ENCODE results near the gene TM4SF5.
"Not testable (repeated sequence)": the region's sequence is repeated elsewhere in the genome, so short reads cannot be mapped to it uniquely, and the experiment has no call there.

TM4SF5 gene

DNA sequence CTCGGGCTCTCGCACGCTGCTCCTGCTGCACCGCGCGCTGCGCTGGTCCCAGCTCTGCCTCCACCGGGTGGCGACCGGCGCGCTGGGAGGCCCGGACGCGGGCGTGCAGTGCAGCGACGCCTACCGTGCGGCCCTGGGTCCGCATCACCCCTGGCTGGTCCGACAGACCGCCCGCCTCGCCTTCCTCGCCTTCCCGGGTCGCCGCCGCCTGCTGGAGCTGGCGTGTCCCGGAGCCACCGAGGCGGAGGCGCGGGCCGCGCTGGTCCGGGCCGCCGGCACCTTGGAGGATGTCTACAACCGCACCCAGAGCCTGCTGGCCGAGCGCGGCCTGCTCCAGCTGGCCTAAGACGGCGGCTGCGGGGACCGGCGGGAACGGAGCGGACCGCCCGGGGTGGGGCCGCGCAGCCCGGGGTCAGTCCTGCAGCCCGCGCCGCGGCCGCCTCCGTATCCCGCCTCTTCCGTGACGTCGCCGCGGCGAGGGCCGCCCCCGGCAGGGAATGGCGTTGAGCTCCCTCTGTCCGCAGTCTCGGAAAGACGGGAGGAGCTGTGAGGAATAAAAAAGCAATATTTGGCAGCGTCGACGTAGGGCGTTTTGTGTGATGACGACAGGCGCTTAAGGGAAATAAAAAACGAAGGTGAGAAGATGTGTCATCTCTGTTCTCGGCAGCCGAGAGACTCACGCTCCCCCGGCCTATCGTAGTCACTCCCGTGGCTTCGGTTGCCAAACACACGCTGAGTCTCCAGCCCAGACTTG is 18.4 kb downstream of the TM4SF5 start:
- DNase-seq (ENCODE audit: low read depth) = peak; percentile 69

DNA sequence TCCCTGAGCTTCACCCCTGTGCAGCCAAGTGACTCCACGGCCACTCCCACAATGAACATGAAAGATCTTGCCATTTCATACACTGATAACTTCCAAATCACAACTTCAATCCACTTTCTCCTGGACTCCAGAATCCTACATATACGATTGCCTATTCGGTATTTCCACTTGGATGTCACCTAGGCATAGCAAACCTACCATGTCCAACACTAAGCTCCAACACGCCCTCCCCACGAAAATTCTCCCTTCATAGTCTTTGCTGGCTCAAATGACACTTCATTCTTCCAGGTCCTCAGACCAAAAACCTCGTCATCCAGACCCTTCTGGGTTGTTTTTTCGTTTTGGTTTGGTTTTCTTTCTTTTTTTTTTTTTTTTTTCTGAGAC is 19.0 kb downstream of the TM4SF5 start:
- DNase-seq (ENCODE audit: low read depth) = no peak

DNA sequence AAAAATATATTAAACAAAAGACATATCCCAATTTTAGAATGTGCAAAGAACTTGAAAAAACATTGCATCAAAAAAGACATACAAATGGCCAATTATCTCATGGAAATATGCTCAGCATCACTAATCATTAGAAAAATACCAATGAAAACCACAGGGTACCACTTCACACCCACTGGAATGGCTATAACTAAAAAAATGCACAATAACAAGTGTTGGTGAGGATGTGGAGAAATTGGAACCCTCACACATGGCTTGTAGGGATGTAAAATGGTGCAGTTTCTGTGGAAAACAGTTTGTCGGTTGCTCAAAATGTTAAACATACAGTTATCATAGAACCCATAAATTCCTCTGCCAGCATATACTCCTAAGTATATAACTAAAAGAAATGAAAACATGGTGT is 23.5 kb downstream of the TM4SF5 start:
- DNase-seq (ENCODE audit: low read depth) = no peak

DNA sequence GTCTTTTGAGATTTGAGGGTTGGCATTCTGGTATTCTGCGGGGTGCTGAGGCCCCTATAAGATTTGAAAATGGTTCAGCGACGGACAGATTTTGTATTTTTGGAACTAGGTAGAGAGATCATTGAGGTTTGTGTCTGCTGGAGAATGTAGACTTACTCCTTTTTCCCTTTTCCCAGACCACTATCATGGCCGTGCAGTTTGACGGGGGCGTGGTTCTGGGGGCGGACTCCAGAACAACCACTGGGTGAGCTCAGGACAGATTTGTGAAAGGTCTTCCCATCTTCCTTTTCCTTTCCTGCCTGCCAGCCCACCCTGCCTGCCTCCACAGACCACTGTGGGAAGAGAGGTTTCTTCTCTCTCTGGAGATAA is 24.9 kb downstream of the TM4SF5 start:
- DNase-seq (ENCODE audit: low read depth) = no peak

DNA sequence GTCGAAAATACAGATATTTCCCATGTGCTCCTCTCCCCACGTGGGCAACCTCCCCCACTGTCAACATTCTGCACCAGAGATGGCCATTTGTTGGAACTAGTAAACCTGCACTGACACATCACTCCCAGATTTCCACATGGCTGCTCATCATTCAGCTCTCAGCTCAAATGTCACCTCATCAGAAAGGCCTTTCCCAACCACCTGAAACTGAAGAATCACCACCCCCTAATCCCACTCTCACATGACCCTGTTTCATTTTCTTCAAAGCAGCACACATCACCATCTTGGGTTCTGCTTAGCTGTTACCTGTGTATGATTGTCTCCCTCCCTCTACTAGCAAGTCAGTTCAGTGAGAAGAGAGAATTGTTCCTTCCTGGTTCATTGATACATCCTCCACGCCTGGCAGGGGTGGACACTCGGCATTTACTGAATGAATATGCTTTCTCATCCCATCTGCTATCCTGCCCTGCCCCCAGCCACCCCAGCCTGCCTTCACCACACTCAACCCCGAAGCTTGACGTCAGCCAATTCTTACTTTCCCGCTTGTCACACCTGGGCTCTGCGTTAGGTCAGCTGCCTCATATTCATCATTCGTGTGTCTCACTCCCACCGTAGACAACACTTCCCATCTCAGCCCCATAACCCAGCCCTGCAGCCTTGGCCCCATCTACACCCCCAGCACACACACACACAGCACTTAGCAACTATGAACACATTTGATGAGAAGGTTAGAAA is 28.9 kb downstream of the TM4SF5 start:
- DNase-seq (ENCODE audit: low read depth) = no peak

DNA sequence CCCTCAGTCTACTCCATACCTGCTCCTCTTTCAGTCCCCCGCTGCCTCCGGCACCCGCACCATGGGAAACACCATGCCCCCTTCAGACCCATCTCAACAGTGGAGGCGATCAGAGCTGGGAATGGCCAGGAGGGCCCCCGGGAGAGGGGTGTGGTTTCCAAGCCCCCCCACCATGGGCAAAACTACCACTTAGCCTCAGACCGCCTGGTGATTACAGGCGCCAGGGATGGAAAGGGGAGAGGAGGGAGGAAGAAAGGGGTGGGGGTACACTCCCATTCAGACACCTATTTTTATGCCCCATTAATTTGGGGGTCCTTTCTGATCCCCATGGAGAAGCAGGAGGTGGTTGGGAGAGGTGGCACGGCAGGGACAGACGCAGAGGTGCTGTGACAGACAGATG is 30.5 kb downstream of the TM4SF5 start, which contains the start of gene C17orf114:
Gene C17orf114 (minus strand): TSS at position 101 of the 400 bp plus-strand sequence.
- no peak for DNase-seq (ENCODE audit: low read depth)

DNA sequence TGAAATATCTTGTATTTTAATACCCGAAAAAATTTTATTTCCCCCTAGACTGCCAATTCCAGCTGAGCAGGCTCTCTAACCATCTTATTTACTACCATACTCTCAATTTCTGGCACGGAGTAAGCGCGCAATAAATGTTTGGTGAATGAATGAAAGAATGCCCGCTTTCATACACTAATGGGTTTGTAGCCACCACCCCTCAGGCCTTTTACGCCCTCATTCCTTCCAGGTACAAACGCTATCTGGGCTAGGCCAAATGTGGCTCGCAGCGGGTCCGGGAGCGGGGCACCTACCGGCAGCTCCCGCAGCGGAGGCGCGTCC is 34.7 kb downstream of the TM4SF5 start:
- DNase-seq (ENCODE audit: low read depth) = no peak

DNA sequence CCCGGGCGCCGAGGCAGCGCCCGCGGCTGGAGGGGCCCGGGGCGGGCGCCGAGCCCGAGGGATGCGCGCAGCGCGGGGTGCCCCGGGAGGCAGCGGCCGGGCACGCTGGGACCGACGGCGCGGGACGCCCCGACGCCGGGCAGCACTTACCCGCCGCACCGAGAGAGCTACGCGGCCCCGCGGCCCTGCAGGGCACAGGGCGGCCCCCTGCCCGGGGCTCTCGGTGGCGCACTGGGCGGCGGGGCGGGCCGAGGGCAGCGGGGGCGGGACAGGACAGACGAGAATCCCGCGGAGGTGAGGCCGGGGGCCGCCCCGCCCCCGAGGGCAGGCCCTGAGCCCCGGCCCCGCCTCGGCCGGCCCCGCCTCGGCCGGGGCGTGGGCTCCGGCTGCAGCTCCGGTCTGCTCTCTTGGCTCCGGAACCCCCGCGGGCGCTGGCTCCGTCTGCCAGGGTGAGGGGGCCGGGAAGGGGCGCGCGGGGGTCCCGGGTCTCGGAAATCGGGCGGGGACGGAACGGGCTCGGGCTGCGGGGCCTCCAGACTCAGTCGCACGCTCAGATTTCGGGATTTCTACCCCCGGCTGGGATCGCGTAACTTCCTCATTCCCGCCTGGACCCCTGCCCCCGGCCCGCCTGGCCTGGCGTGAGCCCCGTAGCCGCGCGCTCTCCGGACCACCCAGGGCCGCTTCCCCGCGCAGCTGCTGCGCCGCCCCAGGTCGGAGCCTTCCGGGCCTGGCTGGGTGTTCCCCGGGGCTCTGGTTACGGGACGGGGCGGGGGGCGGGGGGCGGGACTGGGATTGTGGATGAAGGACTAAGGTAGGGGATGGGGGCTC is 35.3 kb downstream of the TM4SF5 start, which contains the start of gene PLD2:
Gene PLD2 (plus strand): TSS at position 376 of the 828 bp plus-strand sequence. CDS start 621 bp downstream, outside the sequence.
- DNase-seq (ENCODE audit: low read depth) = peak; percentile 62

DNA sequence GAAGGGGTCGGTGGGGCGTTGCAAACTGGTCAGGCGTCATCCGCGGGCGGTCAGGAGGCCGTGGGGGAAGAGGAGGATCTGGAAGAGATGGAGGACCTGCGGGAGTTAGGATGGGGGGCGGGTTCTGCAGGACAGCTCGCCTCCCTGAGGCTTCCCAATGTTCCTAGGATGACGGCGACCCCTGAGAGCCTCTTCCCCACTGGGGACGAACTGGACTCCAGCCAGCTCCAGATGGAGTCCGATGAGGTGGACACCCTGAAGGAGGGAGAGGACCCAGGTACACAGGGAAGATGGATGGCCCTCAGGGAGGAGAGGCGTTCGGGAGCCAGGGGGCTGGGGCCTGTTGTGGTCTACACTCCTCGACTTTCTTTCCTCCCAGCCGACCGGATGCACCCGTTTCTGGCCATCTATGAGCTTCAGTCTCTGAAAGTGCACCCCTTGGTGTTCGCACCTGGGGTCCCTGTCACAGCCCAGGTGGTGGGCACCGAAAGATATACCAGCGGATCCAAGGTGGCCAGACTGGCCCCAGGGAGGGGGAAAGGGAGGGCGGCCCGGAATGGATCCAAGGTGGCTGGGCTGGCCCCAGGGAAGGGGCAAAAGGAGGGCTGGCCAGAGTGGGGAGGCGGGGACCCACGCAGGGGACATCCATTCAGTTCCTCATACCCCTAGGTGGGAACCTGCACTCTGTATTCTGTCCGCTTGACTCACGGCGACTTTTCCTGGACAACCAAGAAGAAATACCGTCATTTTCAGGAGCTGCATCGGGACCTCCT is 36.1 kb downstream of the TM4SF5 start:
- no peak for DNase-seq (ENCODE audit: low read depth)

DNA sequence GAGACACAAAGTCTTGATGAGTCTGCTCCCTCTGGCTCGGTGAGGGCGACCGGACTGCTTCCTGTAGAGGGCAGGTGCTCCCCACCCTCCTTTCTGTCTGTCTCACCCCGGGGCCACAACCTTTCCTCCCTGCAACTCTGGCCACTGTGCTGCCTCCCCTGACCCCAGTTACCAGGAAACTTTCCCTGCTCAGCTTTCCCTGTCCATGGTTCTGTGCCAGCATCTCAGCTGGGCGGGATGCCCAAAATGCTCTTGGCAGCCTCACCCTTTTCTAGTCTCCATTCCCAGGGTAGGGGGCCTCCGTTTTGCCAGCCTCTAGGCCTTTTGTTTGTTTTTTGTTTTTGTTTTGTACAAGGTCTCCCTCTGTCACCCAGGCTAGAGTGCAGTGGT is 36.7 kb downstream of the TM4SF5 start:
- no peak for DNase-seq (ENCODE audit: low read depth)

DNA sequence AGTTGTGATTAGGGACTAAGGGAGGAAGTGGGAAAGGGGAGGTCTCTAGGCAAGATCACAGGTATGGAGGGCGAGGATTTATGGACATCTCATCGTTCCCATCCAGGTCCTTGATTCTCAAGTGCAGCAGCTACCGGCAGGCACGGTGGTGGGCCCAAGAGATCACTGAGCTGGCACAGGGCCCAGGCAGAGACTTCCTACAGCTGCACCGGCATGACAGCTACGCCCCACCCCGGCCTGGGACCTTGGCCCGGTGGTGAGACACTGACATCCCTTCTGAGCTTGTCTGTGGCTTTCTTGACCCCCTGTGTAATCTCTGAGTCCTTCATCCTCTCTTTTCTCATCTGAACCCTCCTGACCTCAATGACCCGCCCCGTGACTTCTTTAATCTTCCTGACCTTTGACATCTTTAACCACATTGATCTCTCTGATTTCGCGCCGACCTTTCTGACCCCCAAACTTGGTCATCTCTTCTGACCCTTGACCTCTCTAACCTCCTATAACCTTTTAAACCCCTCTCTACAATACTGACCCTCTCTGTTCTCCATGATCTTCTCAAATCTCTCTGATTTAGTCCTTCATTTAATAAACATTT is 39.1 kb downstream of the TM4SF5 start:
- no peak for DNase-seq (ENCODE audit: low read depth)

DNA sequence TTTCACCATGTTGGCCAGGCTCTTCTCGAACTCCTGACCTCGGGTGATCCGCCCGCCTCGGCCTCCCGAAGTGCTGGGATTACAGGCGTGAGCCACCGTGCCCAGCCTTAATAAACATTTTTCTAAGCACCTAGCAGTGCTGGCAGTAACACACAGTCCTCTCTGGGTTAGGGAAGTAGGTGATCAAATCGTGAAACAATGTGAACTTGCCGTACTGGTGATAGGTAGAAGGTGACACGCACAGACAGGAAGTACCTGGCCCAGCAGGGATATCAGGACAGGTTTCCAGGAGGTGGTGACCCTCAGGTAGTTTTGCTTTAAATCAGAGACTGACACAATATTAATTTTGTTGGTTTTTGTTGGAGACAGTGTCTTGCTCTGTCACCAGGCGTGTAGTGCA is 39.8 kb downstream of the TM4SF5 start:
- no peak for DNase-seq (ENCODE audit: low read depth)

DNA sequence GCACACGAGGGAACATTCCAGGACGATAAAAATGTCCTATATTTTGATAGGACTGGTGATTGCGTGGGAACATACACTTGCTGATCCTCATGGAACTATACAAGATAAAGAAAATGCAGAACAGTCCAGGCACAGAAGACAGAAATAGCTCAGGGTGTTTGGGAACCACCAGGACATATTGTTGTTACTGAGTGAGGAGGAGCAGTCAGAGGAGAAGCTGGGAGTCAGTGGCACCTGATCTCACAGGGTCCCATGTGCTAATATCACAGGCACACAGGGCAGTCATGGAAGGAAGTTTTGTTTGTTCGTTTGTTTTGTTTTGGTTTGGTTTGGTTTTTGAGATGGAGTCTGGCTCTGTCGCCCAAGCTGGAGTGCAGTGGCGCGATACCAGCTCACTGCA is 41.0 kb downstream of the TM4SF5 start:
- no peak for DNase-seq (ENCODE audit: low read depth)

DNA sequence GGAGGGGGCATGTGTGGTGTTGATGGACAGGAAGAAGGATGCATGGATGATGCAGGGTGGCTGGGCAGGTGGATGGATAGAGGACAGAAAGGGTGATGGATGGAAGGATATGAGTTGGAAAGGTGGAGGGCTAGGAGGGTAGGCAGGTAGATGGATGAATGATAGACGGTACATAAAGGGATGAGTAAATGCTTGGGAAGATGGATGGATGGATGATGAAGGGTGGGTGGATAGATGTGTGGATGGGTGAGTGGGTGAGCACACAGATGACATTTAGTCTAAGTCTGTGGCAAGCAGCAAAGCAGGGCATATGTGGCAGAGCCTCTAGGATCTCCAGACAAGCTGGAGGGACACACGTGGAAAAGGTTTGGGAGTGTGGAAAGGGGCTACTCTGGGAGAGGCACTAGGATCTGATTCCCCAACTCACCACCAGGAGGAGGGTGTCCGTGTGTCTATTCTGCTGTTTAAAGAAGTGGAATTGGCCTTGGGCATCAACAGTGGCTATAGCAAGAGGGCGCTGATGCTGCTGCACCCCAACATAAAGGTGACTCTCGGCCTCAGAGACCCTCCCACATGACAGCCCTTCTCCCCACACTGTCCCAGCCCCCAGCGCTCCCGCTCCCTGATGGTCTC is 43.5 kb downstream of the TM4SF5 start:
- no peak for DNase-seq (ENCODE audit: low read depth)

DNA sequence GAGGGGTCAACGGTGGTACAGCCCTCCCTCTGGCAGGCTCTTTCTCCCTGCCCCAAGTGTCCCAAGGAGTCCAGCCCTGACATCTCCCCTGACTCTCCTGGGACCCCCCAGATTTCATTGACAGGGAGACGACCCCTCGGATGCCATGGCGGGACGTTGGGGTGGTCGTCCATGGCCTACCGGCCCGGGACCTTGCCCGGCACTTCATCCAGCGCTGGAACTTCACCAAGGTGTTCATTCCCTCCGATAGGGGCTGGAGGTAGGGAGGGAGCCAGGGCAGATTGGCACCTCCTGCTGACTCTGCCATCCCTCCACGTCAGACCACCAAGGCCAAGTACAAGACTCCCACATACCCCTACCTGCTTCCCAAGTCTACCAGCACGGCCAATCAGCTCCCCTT is 45.1 kb downstream of the TM4SF5 start:
- DNase-seq (ENCODE audit: low read depth) = no peak

DNA sequence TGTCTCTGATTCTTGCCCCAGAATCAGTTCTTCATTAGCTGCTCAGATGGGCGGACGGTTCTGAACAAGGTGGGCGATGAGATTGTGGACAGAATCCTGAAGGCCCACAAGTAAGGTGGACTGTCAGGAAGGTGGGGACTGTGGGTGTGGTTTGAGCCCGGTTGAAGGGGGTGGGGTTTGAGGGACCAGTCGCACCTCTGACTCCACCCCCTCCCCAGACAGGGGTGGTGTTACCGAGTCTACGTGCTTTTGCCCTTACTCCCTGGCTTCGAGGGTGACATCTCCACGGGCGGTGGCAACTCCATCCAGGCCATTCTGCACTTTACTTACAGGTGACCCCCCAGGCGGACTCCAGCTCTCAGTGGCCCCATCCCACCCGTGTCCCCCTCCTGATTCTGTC is 46.6 kb downstream of the TM4SF5 start:
- DNase-seq (ENCODE audit: low read depth) = no peak

DNA sequence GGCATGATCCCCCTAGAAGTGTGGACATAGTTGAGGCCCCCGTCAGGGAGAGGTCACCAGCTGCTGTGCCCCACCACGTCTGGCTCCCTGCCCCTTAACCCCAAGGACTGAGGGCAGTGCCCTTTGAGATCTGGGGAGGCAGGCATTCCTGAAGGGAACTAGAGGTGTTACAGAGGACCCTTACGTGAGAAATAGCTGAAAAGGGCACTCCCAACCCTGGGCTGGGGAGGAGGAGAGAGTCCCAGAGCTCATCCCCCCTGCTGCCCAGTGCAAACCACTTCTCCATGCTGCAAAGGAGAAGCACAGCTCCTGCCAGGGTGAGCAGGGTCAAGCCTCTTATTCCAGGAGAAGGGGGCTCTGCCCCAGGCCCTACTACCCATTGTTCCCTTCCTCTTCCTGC is 51.1 kb downstream of the TM4SF5 start:
- DNase-seq (ENCODE audit: low read depth) = no peak

DNA sequence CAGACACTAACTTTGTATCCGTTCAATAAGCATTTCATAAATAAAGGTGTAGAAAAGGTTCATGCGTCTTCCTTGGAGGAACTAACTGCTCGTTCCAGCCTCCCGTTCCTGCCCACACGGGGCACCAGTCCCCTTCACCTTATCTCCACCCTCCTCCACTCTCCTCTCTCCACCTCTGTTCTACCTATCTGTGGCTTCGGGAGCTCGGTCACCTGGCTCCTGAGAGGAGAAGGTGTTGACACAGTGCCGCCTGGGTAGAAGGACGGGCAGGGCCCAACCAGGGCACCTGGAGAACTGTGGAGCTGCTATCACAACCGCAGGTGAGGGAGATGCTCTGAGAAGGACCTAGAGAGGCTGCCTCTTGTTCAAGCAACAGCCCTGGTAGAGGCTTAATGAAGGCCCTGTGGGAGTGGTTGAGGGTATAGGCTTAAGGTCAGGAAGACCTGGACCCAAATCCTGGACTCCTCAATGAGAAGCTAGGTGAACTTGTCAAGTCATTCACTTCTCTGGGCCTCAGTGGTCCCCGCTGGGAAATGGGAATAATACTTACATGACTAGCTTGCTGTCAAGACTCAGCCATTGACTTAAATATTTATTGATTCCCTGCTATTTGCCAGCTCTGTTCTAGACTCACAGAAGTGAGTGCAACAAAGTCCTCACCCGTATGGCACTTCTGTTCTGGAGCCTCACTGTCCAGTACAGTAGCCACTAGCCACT is 51.8 kb downstream of the TM4SF5 start:
- no peak for DNase-seq (ENCODE audit: low read depth)

DNA sequence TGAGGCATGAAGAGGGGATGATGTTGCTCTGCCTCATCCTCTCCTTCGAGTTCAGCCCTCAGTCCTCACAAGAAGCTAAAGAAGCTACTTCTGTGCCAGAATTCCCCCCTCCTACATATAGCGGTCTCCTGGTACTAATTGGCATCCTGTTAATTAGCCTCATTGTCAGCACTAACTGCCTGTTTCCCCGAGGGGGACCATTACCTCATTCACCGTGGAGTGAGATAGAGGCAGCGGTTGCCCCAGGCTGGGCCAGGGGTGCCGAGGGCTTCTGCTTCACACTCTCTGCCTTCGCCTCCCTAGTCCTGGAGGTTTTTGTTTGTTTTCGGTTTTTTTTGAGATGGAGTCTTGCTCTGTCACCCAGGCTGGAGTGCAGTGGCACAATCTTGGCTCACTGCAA is 55.7 kb downstream of the TM4SF5 start:
- no peak for DNase-seq (ENCODE audit: low read depth)

DNA sequence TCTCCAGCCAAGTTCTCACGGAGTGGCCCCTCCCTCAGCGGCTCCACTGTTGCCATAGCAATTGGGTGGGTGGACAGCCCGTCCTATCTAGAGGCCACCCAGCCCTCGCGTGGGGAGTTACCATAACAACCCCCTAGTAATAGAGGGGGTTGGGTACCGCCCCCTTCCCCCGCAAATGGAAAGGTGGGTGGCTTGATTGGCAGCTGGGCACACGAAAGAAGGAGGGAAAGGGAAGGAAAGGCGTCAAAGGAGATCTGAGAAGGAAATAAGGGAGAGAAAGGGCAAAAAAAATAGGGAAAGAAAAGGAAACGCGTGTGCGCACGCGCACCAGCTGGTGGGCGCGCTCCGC is 61.1 kb downstream of the TM4SF5 start:
- DNase-seq (ENCODE audit: low read depth) = not testable (repeated sequence)
